RWPE2 (cell line): ENCODE measurements around the gene LRP3.
"Not testable (repeated sequence)": the region's sequence is repeated elsewhere in the genome, so short reads cannot be mapped to it uniquely, and the experiment has no call there.

ENCODE experiments used
- ATAC-seq: fragments of 200-7000 bp; cut with Tn5 transposase; 3 replicates; pipeline ENCODE4 v1.9.1; 2021; ENCODE audit warnings: low read depth
- DNase-seq: peaks from one replicate; pipeline ENCODE4 v3.0.0-alpha.2; 2020; ENCODE audit warnings: low spot score
- H3K27ac ChIP-seq: fragments of 450-650 bp; 2 replicates; pipeline ENCODE4 v1.5.1; 2017; ENCODE audit warnings: mild to moderate bottlenecking; ENCODE audit not compliant: poor library complexity, severe bottlenecking
- H3K27me3 ChIP-seq: fragments of 250-450 bp; sonication (Bioruptor Pico); 2 replicates; pipeline ENCODE4 v1.5.1; 2021; ENCODE audit warnings: mild to moderate bottlenecking, moderate library complexity; ENCODE audit not compliant: insufficient read depth, poor library complexity, severe bottlenecking
- H3K36me3 ChIP-seq: fragments of 250-450 bp; sonication (Bioruptor Pico); 2 replicates; pipeline ENCODE4 v1.5.1; 2020; ENCODE audit warnings: low read depth, mild to moderate bottlenecking, moderate library complexity
- H3K4me1 ChIP-seq: fragments of 250-450 bp; sonication (Bioruptor Pico); 2 replicates; pipeline ENCODE4 v1.5.1; 2021; ENCODE audit warnings: mild to moderate bottlenecking, moderate library complexity; ENCODE audit not compliant: insufficient read depth, poor library complexity, severe bottlenecking
- H3K4me3 ChIP-seq: fragments of 250-450 bp; sonication (Bioruptor Pico); 2 replicates; pipeline ENCODE4 v1.5.1; 2021; ENCODE audit warnings: mild to moderate bottlenecking, moderate library complexity; ENCODE audit not compliant: severe bottlenecking
- H3K9me3 ChIP-seq: fragments of 250-450 bp; sonication (Bioruptor Pico); 2 replicates; pipeline ENCODE4 v1.5.1; 2021; ENCODE audit warnings: mild to moderate bottlenecking, moderate library complexity; ENCODE audit not compliant: severe bottlenecking
- TF ChIP-seq, protein P1 (sequence below): fragments of 450-650 bp; IDR thresholded peaks from one replicate; pipeline ENCODE4 v1.5.1; 2017; ENCODE audit warnings: mild to moderate bottlenecking, moderate library complexity; ENCODE audit not compliant: poor library complexity, severe bottlenecking

The LRP3 gene

DNA sequence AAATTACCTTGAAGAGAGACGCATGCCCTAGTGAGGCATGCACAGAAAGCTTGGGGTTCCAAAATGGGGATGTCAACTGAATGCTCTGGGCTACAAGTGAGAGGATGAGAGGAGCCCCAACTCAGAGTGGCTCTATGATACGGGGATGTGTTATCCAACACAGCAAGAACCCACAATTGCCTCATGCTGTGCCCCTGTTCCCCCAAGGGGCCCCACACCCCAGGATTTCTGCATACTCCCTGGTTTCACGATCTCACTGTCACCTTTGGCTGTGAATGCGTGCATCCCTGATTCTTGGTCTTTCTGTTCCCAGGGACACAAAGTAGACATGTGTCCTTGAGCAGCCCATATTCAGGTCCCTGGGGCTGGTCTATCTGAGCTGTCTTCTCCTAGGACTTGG is 32.9 kb upstream of the LRP3 start:
- Histone ChIP-seq H3K36me3 (no peaks in the 10 kb centered on the region), H3K4me3 (no peak overlapping the region), H3K9me3 (no peaks in the 10 kb centered on the region), H3K27ac (no peak overlapping the region), H3K4me1 (no peaks in the 10 kb centered on the region), H3K27me3 (no peaks in the 10 kb centered on the region)
- DNase-seq, result no peak
- TF ChIP-seq, protein P1, sequence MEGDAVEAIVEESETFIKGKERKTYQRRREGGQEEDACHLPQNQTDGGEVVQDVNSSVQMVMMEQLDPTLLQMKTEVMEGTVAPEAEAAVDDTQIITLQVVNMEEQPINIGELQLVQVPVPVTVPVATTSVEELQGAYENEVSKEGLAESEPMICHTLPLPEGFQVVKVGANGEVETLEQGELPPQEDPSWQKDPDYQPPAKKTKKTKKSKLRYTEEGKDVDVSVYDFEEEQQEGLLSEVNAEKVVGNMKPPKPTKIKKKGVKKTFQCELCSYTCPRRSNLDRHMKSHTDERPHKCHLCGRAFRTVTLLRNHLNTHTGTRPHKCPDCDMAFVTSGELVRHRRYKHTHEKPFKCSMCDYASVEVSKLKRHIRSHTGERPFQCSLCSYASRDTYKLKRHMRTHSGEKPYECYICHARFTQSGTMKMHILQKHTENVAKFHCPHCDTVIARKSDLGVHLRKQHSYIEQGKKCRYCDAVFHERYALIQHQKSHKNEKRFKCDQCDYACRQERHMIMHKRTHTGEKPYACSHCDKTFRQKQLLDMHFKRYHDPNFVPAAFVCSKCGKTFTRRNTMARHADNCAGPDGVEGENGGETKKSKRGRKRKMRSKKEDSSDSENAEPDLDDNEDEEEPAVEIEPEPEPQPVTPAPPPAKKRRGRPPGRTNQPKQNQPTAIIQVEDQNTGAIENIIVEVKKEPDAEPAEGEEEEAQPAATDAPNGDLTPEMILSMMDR, result no peak
- ATAC-seq, result no peak

DNA sequence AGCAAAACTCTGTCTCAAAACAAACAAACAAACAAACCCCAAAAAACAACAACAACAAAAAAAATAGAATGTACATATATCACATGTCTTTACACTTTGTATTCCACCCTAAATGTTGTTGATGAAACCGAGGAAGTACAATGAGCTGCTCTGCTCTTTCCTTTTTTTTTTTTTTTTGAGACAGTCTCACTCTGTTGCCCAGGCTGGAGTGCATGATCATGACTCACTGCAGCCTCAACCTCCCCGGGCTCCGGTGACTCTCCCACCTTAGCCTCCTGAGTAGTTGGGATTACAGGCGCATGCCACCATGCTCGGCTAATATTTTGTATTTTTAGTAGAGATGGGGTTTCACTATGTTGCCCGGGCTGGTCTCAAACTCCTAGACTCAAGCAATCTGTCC is 30.6 kb upstream of the LRP3 start:
- H3K27ac ChIP-seq, result no peak overlapping the region
- no peaks in the 10 kb centered on the region for H3K27me3 ChIP-seq
- H3K9me3 ChIP-seq, result no peaks in the 10 kb centered on the region
- no peaks in the 10 kb centered on the region for H3K36me3 ChIP-seq
- TF ChIP-seq, protein P1, result no peak
- H3K4me3 ChIP-seq, result no peak overlapping the region
- ATAC-seq, result no peak
- H3K4me1 ChIP-seq, result no peaks in the 10 kb centered on the region
- no peak for DNase-seq

DNA sequence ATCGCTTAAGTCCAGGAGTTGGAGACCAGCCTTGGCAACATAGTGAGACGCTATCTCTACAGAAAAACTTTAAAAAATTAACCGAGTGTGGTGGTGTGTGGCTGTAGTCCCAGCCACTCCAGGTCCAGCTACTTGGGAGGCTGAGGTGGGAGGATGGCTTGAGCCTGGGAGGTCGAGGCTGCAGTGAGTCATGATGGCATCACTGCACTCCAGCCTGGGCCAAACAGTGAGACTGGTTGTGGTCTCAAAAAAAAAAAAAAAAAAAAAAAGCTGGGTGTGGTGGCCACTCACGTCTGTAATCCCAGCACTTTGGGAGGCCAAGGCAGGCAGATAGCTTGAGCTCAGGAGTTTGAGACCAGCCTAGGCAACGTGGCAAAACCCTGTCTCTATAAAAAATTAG is 28.1 kb upstream of the LRP3 start:
- ATAC-seq, H3K9me3 ChIP-seq: not testable (repeated sequence)

DNA sequence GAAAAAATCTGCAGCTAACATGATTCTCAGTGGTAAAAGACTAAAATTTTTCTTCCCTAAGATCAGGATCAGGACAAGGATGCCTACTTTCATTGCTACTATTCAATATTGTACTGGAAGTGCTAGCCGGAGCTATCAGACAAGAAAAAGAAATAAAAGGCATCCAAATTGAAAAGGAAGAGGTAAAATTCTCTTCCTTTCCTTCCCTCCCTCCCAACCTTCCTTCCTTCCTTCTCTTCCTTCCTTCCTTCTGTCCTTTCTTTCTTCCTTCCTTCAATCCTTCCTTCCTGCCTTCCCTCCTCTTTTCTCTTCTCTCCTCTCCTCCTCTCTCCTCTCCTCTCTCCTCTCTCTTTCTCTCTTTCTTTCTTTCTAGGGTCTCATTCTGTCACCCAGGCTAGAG is 26.7 kb upstream of the LRP3 start:
- TF ChIP-seq, protein P1, result no peak
- Histone ChIP-seq H3K27ac (no peak overlapping the region), H3K4me1 (peaks cover 5% of the 10 kb centered on the region), H3K4me3 (no peak overlapping the region), H3K36me3 (no peaks in the 10 kb centered on the region), H3K27me3 (no peaks in the 10 kb centered on the region), H3K9me3 (no peaks in the 10 kb centered on the region)
- DNase-seq (no peak), ATAC-seq (no peak)

More for the DNA sequence above, 28.1 kb upstream of the LRP3 start:
- not testable (repeated sequence) for H3K4me3 ChIP-seq, H3K36me3 ChIP-seq, H3K4me1 ChIP-seq, H3K27ac ChIP-seq, H3K27me3 ChIP-seq, DNase-seq

DNA sequence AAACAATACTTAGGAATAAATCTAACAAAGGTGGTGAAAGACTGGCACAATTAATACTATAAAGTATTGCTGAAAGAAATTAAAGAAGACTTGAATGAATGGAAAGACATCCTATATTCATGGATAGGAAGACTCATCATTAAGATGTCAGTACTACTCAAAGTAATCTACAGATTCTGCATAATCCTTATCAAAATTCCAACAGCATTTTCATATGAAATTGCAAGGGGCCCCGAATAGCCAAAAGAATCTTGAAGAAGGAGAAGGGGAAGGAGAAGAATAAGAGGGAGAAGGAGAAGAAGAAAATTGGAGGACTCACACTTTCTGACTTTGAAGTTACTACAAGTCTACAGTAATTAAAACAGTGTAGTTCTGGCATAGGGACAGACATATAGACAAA is 25.6 kb upstream of the LRP3 start:
- ATAC-seq (no peak), DNase-seq (no peak)
- Histone ChIP-seq H3K27ac (no peak overlapping the region), H3K27me3 (no peaks in the 10 kb centered on the region), H3K9me3 (no peaks in the 10 kb centered on the region), H3K4me1 (peaks cover 5% of the 10 kb centered on the region), H3K36me3 (no peaks in the 10 kb centered on the region), H3K4me3 (no peak overlapping the region)
- TF ChIP-seq, protein P1, result no peak
